Choroid plexus epithelial cell (primary cell): Measurements from ENCODE around the gene MAP7D2.

Experiments used
- DNase-seq: peaks from one replicate; pipeline ENCODE4 v3.0.0-alpha.2; 2010; ENCODE audit warnings: low read depth
- H3K4me3 ChIP-seq: 2 replicates; pipeline ENCODE4 v1.5.1; 2011; ENCODE audit warnings: low read depth, mild to moderate bottlenecking, control low read depth, low read length, moderate library complexity
- CTCF ChIP-seq: conservative IDR thresholded peaks from 2 replicates; pipeline ENCODE4 v1.5.1; 2011; ENCODE audit warnings: low read depth, mild to moderate bottlenecking, control low read depth, inconsistent platforms, low read length, moderate library complexity

Gene MAP7D2

GRCh38 chrX:19987856-19988255 lies 128.9 kb downstream of the MAP7D2 start:
- H3K4me3 ChIP-seq = no peak overlapping the region
- DNase-seq = no peak
- TF ChIP-seq CTCF = no peak

GRCh38 chrX:19986531-19986930 lies 130.2 kb downstream of the MAP7D2 start:
- no peak for TF ChIP-seq CTCF
- DNase-seq = no peak
- H3K4me3 ChIP-seq = no peak overlapping the region

- no peak overlapping the region for H3K4me3 ChIP-seq
- no peak for DNase-seq
- no peak for TF ChIP-seq CTCF
These were observed 134.8 kb downstream of the MAP7D2 start for GRCh38 chrX:19981947-19982346.

- H3K4me3 ChIP-seq = no peak overlapping the region
- no peak for DNase-seq
- no peak for TF ChIP-seq CTCF
These were observed 140.9 kb downstream of the MAP7D2 start for GRCh38 chrX:19975845-19976244.

- H3K4me3 ChIP-seq = no peak overlapping the region
- no peak for TF ChIP-seq CTCF
- DNase-seq = no peak
These were observed 143.7 kb downstream of the MAP7D2 start for GRCh38 chrX:19972984-19973383.

- no peak for TF ChIP-seq CTCF
- DNase-seq = no peak
These were observed 148.4 kb downstream of the MAP7D2 start for GRCh38 chrX:19968276-19968675.

GRCh38 chrX:19966056-19966455 lies 150.7 kb downstream of the MAP7D2 start:
- DNase-seq = no peak
- no peak overlapping the region for H3K4me3 ChIP-seq
- TF ChIP-seq CTCF = no peak

More at GRCh38 chrX:19968276-19968675, 148.4 kb downstream of the MAP7D2 start:
- H3K4me3 ChIP-seq = no peak overlapping the region
